ENCODE data around the gene VPS37B.

VPS37B gene

DNA sequence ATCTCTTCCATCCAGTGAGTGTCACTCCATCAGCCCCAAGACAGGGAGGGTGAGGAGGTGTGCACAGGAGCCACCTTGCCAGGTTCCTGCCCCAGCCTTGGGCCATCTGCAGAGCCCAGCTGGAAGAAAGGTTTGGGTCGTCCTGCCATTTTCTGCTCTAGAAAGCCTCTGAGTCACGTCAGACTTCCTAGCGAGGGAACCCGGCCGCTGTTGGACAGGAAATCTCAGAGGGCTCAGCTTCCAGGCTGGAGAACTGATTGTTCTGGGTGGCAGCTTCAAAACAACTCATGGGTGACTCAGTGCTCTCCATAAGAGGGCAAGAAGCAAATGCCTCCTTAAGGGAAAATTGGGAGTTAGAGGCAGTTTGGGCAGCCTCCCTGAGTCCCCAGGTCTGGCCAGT, 44.1 kb downstream of the VPS37B start:
- peak; percentile 63 for DNase-seq

DNA sequence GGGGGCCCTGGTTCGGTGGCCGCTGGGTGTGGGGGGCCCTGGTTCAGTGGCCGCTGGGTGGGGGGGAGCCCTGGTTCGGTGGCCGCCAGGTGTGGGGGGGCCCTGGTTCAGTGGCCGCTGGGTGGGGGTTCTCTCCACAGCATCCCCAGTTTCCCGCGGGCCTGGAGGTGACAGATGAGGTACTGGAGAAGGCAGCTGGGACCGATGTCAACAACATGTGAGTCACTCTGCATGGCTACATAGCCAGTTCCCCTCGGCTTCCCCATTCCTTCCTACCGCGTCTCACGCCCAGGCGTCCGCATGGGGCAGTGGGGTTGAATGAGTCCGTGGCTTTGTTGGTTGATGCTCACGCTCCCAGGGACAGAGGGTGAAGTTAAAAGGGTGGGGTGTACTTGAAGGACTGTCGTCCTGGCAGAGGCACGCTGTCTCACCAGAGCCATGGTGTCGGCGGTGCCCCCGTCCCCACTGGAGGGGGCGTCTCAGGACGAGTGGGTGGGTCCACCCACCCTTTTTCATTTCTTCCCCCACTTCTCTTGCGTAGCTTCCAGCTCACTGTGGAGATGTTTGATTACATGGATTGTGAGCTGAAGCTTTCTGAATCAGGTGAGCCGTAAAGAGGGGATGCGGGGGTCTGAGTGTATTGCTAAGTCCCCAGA, 45.1 kb downstream of the VPS37B start:
- DNase-seq, result peak; percentile 51

GRCh38 chr12:122850048-122850445, 45.9 kb downstream of the VPS37B start:
- DNase-seq, result no peak

DNA sequence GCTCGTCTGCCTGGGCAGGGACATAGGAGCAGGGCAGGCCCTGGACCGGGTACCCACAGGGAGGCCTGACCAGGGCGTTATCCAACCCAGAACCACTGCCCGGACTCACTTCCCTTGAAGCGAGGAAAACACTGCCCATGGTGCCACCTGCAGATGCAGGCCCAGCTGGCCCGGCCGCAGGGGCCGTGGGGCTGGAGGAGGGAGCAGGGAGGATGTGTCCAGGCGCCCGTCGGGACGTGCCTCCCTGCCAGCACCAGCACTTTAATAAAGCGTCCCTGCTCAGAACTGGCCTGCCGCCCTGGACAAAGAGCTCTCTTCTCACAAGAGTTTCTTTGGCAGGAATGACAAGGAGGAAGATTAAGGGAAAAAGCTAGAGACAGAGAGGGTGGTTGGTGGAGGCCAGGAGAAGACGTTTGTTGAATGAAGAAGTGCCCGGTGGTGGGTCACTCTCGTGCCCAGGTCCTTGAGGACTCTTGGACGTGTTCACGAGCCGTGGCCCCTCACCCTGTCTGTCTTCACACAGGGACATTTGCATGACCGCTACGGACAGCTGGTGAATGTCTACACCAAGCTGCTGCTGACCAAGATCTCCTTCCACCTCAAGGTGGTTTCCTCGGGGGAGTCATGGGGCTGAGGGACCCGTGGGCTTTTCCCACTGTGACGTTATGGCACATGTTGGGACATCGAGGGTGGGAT, 46.4 kb downstream of the VPS37B start:
- no peak for DNase-seq

DNA sequence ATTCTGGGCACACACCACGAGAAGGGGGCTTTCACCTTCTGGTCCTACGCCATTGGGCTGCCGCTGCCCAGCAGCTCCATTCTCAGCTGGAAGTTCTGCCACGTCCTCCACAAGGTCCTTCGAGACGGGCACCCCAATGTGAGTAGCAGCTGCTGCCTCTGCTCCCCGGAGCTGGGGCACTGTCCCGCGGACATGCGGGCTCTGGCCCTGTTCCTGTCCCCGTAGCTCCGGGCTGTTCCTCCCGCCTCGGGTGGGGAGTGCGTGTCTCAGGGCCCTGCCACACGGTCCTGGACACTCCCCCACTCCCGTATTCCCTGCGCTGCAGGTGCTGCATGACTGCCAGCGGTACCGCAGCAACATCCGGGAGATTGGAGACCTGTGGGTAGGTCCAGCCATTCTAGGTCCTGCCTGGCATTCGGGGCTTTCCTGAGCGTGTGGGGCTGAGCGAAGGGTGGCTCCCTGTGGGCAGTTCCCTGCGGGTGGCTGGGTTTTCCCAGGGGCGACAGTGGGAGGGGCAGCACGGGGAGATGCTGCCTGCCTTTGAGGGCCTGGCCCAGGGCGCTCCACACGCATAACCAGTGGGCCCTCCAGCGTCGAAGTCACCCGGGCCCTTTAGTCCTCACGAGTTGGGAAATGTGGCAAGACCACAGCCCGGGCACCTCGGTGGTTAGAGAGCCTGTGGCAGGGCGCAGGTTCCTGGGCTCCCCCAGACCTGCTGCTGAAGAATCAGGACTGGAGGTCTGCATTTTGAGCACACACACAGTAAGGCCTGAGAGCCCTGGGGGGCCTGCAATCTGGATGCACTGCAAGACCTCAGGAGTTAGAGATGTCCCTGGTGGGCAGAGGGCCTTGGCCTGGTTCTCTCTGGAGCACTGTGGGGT, 47.2 kb downstream of the VPS37B start:
- no peak for DNase-seq

DNA sequence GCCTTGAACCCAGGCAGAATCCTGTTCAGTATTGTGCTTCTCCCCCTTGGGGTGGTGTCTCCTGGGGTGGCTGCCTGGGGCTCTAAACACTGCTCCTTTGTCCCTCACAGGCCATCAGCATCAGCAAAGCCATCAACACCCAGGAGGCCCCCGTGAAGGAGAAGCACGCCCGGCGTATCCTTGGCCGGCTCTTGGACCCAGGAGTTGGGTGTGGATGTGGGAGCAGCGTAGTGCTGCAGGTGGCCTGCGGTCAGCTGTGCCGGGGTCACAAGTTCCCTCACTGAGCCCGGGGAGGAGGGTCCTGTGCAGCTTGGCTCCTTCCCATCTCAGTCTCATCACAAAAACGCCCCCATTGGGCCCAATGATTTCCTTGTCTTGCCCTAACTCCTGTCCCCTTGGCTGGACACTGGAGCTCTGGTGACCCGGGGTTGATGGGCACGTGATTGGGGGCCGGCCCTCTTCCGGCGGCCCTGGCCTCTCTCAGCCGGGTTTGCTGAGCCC, 48.0 kb downstream of the VPS37B start:
- DNase-seq, result no peak

- DNase-seq, result no peak
Measured at GRCh38 chr12:122847516-122847836, 48.4 kb downstream of the VPS37B start.

DNA sequence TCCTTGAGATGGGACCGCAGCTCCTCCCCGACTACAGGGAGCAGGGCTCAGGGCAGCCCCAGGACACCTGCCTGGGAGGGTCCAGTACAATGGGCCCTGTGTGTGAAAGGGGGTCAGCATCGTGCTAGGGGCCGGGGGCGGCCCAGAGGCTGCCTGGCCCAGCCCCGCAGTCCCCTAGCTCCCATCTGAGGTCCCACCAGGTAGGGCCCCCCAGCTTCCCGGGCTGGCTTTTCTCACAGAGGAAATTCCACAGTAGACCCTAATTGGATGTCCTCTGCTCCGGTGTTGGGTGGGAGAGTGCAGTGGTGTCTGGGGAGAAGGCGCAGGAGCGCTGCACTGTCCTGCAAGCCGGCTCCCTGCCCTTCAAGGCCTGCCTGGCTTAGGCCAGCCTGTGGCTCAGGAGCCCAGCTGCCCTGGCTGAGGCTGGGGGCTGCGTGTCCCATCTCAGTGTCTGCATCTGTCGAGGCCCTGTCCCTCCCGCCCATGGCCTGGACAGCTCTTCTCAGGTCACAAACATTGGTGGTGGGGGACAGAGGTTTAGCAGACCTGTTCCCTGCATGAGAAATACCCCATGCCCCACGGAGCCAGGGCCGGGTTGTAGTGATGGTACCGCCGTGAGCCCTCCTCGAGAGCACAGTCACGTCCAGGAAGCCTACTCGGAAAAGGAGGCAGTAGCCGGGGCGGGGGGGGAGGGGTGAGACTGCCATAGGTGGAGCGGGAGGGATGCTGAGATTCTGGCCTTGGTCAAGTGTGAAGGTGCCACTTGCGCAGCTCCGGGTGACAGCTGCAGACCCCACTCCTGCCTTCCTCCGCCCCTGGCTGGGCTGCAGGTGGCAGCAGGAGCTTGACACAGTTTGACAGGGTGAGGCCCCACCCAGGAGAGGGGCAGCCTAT, 49.1 kb downstream of the VPS37B start:
- DNase-seq, result no peak

DNA sequence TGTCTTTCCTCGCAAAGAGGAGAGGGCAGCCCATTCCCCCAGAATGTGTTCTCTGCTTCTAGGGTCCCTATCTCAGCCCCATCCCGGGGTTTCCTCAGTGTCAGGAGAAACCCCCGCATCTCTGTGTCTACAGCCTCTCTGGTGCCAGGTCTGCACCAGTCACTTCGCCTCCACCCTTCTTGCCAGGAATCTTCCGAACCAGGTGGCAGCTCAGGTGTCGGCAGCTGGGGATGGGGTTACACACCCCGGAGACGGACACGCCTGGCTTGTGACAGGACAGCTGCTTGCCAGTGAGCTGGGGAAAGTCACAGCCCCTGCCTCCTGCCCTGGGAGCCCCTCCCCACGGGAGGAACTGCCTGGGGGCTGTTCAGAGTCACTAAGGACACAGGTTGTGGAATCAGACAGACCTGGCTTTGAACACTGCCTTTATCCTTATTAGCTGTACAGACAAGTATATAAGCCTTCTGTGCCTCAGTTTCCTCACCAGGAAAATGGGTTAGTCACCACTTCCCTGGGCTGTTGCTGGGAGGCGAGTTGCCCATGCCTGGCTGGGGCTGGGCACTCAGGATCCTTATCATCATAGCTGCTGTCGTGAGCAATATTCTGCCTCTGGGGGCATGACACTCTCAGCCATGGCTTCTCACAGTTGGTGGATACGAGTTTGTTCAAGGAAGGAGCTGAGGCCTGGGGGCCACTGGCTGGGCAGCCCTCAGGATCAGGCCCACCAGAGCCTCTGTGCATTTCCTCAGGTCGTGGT, 49.9 kb downstream of the VPS37B start:
- peak; percentile 68 for DNase-seq

DNA sequence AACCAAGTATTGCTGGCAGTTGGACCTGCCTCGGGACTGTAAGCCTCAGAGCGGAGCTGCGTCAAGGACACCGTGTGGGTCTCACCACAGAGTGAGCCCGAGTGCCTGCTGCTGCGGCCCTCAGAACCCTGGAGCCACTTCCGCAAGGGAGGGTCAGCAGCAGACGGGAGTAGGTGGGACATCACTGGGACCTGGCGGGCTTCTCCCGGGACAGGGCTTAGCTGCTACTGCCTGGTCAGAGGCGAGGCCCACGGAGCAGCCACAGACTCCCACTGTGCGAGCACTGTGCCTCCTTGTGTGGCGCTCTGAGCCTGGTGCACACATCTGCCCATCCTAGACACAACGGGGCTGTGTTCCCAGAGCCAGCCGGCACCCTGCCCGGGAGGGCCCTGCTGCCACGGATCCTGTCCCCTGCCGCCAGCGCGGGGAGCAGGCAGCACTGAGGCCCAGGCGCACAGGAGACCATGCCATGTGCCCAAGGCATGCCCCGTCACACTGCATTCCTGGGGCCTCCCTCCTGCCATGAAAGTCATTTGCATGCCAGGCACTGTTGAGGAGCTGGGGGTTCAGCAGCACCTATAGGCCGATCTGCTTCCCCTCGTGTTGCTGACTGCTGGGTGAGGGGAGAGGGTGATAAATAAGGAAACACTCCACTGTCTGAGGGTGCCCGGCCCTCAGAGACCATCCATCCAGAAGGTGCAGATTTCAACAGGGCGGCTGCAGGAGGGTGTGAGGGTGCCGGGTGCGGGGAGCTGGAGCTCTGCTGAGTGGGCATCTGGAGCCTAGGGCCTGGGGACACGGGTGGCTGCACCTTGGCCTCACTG, 50.7 kb downstream of the VPS37B start:
- DNase-seq, result no peak

- no peak for DNase-seq
Measured at GRCh38 chr12:122844366-122844971, 51.5 kb downstream of the VPS37B start.

DNA sequence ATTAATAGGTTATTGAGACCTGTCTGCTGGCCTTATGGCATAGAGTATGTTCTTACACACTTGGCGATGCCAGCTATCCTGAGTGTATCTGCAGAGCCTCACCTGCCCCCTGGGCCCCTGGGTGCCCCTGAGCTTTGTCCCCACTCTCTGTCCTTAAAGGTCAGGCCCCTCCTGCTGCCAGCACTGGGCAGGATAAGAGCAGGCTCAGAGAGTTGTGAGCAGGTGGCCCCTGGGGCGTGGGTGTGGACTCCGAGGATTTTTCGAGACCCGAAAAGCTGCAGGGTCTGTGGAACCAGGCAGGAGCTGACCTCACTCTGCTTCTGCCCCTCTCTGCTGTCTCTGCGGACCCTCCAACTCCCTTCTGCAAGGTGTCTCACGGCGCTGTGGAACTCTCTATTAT, 52.5 kb downstream of the VPS37B start:
- DNase-seq, result no peak

GRCh38 chr12:122842505-122843405, 53.2 kb downstream of the VPS37B start:
- DNase-seq, result no peak

DNA sequence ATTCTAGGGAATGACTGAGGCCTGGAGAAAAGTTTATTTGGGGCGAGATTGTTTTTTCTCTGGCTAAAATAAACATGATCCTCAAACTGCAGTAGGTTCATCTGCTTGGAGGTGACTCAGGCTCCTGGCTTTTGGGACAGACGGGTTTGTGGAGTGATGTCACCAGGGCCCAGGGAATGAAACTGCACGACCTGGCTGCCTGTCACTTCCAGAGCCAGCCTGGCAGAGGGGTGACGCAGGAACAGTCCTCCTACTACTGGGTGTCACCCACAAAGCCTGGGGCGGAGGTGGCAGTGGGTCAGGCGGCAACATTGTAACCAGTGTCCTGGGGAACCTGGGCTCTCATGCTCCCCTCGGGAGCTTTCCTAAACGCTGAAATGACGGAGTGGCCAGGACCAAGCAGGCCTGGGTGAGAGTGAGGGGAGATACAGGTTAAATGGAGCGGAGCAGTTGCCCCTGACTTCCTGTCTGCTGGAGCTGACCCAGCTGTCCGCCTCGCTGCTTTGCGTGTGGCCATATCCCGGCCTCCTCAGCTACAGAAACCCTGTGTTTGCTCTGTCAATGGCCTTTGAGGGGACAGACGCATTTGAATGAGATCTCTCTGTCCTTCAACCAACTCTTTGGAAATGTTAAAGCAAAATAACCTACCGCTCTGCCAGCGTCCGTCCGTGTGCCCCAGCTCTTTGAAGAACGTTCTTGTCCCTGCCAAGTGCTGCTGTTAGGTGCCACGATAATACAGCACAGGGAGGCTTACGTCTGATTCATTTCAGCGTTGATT, 54.2 kb downstream of the VPS37B start:
- DNase-seq, result peak; percentile 57

- DNase-seq, result no peak
Measured at GRCh38 chr12:122840580-122841513, 55.1 kb downstream of the VPS37B start.

GRCh38 chr12:122839907-122840554, 55.9 kb downstream of the VPS37B start:
- DNase-seq, result no peak

DNA sequence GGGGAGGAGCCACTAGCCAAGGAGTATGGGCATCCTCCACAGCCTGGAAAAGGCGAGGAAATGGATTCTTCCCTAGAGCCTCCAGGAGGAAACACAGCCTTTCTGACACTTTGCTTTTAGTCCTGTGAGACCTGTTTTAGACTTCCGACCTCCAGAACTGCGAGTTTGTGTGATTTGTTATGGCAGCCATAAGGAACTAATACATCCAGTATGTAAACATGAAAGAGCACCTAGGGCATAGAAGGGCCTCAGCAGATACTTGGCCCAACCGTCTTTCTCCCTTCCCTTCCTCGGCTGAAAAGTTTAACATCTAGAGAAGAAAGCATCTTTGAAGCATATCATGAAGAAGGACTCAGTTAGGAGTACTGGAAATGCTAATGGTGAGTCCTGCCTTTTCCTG, 57.1 kb downstream of the VPS37B start:
- DNase-seq, result no peak
